Endometrial microvascular endothelial cells (primary cell): ENCODE results near the gene BCKDHB. TPM values are rescaled to one million over a fixed set of nuclear protein-coding genes. Genes with fewer than 3 reads are reported as not detected.
"Not testable (repeated sequence)": the region's sequence is repeated elsewhere in the genome, so short reads cannot be mapped to it uniquely, and the experiment has no call there.

Experiments used
- in situ Hi-C: cut with HindIII; loops from 2 replicates; pipeline ENCODE4 v1.10.0; 2017; ENCODE audit warnings: low sequenced_read_pairs, low pct_unique_long_range_greater_than_20kb; ENCODE audit errors: inconsistent ontology term
- total RNA-seq: library from RNA; depleted of rRNA; stranded (reverse); fragments of >200 nt; gene quantifications from one replicate; pipeline ENCODE4 v1.2.3, GENCODE V29; 2015; ENCODE audit errors: inconsistent ontology term

BCKDHB gene
- total RNA-seq, 1 donor from 2014 or later: 11.3 TPM

DNA sequence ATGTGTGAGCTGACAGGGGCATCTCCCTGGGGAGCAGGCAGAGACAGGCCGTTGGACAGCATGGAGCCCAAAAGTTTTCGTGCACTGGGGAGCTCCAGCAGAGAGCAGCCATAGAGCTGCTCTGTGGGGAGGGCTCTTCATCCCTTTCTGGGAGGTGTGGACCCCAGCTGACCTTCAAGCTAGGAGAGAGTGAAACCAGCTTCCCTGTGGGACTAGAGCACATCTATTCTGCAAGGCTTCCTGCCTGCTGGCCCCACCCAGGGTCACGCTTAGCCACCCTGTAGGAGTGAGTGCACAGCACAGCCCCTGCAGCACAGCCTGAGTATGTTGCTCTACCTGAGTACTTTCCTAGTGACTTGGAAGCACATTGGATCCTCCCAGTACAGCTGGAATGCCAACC is 183.3 kb downstream of the BCKDHB start:
- in situ Hi-C loops: no loop called here

DNA sequence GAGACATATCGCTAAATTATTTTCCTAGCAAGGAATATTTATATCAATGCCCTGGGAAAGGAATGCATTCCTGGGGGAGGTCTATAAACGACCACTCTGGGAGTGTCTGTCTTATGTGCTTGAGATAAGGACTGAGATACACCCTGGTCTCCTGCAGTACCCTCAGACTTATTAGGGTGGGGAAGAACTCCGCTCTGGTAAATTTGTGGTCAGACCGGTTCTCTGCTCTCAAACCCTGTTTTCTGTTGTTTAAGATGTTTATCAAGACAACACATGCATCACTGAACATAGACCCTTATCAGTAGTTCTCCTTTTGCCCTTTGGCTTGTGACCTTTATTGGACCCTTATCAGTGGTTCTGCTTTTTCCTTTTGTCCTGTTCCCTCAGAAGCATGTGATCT is 188.1 kb downstream of the BCKDHB start:
- in situ Hi-C loops: not testable (repeated sequence)

DNA sequence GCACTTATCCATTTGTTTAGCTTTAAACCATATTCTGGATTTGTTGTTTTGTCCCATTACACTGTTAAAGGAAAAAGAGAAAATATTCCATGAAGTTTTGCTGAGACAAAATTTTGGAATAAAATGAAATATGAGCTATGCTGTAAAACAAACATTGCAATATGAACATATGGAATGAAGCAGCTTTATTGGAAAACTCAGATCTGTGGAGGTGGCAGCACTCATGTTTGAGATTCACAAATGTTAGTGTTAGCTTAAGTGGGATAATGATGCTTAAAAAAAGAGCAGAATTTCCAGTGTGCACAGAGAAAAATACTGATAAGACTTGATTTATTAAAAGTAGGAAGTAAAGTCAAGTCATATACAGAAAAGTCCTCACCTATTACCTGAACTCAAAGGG is 196.2 kb downstream of the BCKDHB start:
- in situ Hi-C loops: no loop called here

DNA sequence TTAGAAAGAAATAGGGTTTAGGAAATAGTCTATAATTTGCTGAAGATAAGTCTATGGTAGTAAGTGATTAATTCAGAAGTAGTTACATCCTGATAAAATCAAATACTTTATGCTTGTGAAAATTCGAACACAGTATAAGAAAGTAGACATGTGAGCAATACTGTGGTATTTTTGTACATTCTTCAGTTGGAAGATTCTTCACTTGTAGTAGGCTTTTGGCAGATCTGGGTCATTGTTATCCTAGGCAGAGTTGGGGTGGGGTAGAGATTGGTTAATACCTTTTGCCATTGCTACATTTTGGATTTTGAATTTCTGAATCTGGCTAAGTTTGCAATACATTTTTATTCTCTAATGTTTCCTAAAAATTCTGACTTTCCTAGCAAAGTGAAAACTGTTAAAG is 197.5 kb downstream of the BCKDHB start:
- in situ Hi-C loops: no loop called here

DNA sequence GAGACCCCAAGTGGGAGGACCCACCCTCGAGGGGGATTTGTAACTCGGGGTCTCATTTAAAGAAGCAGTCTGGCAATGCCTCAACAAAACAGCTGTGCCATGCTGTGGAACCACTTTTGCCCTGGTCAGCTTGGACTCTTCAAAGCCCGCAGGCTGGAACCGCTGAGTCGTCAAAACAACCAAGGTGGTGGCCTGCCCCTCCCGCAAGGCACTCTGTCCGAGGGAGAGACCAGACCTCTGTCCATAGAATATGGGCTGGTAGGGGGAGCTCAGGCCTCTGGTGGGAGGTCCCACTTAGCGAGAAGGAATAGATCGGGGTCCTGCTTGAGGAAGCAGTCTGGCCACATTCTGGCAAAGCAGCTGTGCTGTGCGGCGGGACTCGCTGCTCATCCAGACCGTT is 208.1 kb downstream of the BCKDHB start:
- in situ Hi-C loops: no loop called here

DNA sequence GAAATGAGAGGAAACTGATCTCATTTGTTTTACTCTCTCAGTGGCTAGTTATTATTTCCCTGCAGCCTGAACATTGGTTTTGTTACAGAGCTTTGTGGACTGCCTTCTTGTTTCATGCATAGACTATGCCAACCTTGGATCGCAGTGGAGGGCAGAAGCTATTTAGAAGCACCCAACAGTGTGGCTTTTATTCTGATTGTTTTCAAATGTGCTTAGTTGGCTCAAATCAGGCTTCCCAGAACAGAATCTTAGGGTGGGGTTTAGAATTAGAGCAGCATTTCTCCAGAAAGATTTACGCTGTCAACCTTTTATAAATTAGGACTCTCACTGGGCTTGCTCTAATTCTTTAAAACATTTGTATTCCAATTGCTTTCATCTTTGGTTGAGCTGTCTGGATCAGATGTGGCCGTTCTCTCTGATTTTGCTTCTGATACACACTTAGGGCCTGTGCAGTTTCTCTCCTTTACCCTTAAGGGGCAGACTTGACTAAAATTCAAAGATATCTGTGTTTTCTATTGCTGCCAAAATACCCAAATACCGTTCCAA is 210.3 kb downstream of the BCKDHB start:
- in situ Hi-C loops: no loop called here

DNA sequence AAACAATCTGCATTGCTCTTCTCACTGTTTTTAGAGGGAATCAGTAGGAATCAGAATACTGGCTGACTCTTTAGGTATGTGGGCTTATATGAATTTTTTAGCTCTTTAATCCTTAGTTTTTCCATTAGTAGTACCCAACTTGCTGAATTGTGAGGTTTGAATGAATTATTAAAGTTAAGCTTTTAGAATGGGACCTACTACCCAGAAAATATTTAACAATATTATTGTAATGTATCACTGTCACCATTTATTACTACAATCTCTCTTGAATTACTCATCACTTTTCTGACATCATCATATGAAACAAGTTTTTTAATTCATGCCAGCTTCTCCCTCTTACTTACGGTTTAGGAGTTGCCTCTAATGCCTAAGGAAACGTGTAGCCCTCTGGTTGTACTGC is 212.7 kb downstream of the BCKDHB start:
- in situ Hi-C loops: no loop called here

DNA sequence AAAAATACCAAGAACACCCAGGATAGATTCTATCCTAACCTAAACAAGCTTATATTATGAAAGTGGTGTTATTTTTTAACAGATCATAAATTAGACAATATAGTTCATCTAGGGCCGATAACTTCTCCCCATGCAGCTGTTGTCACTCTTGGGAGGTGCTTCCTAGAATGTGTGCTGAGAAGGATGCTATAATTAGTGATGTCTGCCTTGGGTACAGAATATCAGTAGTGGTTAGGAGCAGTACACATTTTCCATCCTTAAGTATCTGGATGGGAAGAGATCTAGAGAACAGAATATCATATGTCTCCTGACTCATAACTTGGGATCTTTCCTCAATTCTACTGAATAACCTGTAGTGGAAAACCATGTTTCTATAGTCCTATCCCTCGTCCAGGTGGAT is 214.5 kb downstream of the BCKDHB start:
- in situ Hi-C loops: no loop called here

DNA sequence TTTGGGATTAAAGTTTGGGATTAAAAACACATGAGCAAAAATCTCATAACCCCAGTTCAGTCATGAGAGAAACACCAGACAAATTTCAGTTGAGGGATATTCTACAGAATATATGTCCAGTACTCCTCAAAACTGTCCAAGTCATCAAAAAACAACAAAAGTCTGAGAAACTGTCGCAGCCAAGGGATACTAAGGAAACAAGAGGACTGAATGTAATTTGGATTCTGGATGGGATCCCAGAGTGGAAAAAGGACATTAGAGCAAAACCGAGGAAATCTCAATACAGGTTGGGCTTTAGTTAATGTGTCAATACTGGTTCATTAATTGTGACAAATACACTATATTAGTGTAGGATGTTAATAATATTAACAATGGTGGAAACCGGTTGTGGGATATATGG is 219.3 kb downstream of the BCKDHB start:
- in situ Hi-C loops: no loop called here

DNA sequence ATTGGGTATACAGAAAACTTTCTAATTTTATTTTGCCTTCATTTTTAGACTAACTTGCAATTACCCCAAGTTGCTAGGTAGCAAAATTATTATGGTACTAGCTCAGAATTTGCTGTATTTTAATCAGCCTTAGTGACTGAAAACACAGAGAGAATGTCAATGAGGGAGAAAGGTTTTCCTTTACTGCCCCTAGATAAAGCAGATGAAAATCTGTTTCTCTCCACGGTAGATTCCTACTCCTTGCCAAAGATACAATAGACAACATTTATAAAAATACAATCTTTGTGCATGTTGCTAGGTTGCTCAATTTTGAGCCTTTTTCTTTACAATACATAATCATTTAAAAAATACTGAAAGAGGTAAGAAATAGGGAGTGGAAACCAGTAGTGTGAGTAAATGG is 222.2 kb downstream of the BCKDHB start:
- in situ Hi-C loops: no loop called here

DNA sequence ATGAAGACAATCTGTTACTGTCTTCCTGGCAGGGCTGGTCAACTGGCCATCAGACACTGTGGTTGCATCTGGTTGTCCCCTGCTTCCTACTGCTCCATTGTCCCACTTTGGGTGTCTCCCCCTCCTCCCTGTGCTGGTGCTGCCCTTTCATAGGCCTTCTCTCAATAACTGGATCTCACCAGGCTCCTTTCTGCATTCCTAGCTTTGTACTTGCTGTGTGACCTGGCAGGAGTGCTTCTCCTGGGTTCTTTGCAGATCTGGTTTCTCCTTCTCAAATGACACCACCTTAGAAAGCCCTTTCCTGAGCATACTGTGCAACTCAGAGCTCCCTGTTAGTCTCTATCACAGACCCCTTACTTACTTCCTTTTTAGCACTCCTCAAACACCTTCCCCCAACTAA is 223.0 kb downstream of the BCKDHB start:
- in situ Hi-C loops: no loop called here

DNA sequence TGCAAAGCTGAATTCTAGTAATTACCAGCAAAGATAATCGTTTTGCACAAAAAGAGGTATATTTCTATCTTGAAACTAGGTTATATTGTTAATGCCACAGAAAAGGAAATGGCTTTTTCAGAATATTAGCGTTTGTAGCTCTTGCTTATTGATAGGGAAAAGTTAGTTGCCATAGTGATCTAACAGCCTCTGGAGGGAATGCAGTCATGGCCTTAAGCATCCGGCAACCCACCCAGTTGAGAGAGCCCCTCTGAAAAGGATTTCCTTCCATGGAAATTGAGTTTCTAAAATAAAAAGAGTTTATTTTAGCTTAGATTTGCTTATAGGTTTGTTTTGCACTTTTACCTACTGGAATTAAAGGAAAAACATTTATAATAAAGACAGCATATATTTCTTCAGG is 224.5 kb downstream of the BCKDHB start:
- in situ Hi-C loops: no loop called here

DNA sequence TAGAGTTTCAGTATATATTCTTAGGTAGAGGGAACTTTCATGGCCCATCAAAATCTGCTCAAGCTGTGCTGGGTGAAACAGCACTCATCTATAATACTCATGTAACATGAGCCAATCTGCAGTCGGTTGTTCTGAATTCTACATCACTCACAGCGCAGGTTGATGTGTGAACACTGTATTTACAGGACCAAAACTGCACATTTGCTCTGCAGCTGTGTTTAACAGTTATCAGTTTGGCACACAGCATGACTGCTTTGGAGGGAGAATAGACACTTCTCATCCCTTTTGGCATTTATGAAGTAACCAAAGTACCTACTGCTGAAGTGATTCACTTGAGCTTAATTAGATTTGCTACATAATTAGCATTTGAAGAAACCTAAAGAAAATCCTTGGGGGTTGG is 225.1 kb downstream of the BCKDHB start:
- in situ Hi-C loops: no loop called here

DNA sequence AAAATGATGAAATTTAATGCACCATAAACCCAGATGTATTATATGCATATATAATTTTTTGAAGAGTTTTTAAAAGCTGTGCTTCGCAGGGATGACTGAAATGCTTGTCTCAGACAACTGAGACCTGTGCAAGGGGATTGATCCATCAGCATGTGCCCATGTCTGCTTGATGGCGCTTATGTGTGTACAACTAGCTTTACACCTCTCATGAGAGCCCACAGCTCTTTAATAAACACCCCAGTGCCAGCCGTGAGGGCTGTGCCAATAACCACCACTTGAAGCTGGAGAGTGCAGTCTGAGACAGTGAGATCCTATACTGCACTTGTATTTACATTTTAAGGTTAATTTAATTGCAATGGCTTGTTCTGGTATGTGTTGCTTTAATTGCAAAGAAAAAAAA is 225.5 kb downstream of the BCKDHB start:
- in situ Hi-C loops: no loop called here

DNA sequence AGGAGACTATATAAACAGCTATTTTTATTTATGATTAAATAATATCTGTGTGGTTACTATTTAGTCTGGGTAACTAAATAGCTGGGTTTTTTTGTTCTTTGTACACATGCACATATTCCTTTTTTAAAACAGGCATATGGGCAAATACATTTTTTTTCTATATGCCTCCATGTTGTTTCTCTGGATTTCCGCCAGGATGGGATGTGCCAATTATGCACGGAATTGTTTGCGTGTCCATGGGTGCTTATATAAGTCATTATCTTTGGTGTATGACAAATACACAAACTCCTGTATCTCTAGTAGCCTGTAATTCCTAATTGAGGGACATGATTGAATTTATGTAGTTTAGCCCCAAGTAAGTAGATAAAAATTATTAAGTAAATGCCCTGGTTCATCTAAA is 226.9 kb downstream of the BCKDHB start:
- in situ Hi-C loops: no loop called here

DNA sequence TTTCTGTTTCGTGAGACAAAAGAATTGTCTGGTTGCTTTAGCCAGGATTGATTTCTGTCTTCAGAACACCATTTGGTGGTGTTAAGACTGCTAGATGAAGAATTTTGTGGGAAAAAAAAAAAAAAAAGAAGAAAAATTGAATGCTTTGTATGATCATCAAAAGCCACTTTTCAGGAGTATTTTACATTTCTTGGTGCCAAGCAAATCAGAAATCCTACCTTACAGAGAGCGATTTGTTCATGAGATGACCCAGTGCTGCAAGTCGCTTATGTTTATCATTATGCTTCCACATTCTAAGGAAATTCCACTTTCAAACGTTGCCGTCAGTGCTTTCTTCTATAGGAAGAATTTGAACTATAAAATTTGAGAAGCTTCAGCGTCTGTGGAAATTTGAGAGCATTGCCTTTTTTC is 228.7 kb downstream of the BCKDHB start:
- in situ Hi-C loops: no loop called here

DNA sequence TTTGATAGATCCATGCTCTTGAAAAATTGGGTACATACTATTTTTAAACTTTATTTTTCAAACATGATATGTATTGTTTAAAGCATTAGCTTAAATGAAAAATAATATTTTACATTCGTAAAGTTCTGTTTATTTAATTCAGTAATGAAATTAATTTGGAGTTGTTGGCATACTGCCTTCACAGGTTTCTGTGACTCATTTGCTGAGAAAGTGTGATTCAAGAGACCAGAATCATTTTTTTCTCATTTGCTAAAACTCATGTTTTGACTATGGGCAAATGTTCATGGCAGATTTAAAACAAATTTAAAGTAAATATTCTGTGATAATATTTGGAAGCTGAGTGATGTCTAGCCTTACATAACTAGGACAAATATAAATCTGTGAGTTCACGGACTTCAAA is 230.4 kb downstream of the BCKDHB start:
- in situ Hi-C loops: no loop called here

DNA sequence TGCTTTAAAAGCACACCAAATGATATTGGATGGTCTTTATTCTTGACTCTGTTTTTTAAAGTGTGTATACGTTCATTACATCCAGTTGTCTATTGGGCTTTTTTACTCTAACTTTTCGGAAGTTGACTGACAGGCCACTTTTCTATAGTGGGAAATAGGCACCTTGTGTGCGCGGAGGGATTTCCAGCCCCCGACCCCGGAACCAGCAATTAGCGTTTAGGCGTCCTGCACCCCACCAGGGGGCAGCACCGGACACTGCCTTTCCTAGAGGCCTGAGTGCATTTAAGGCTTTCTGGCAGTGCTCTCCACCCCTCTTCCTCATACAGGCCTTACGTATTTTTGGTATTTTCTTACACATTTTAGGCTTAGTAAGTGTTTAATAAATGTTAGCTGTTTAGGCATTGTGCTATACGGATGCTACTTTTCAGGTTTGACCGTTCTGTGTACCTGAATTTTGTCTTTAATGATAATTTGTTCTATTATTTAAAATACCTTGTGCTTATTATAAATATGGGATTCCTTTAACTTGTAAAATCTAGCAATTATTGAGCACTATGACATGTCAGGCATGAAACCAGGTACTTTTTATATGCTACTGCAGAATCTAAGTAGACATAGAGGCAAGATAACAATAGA is 231.8 kb downstream of the BCKDHB start:
- in situ Hi-C loops: no loop called here

DNA sequence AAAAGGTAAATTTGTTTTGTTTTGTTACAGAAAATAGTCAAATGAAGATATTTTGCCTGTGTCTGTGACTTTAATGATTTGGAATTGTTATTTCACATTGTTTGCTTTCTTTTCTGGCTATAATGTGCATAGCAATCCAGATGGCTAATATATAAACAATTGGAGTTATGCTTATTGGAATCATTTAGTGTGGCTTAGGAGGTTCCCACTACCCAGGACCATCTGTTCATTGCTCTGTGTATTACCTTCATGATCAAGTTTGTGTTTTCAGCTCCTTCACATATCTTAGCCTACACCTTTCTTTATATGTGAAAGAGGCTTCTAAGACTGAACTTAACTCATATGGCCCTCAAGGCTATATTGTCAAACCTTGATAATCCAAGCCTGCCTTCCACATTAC is 232.9 kb downstream of the BCKDHB start:
- in situ Hi-C loops: no loop called here

DNA sequence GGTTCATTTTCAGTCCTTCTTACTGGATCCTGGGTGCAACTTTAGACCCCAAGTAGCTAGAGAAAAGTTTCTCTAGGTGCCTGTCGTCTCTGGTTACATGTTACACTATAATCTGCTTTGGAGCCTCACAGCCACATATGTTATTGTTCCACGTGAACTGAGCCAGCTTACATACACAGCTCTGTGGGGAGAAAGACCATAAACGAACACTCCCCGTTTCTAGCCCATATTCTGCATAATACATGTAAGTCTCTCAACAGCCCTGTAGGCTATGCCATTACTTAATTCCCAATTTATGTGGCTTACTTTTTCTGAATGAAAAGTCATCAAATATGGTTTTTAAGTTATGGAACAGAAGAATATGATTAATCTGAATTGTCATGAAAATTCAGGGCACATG is 233.8 kb downstream of the BCKDHB start:
- in situ Hi-C loops: no loop called here

DNA sequence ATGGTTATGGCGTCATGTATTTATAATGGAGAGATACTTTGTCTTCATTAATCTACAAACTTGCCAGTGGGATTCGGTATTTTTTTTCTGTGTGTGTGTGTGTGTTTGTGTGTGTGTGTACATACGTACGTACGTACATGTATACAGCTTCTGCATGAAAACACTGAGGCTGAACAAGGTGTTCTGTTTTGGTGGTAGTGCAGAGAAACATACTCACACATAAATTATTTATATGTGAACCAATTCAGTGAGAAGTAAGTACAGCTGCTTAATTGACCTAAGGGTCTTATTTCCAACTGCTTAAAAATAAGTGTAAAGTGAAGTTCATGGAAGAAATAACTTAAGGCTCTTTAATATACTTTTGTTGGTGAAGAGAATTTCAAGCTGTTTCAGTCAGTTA is 234.2 kb downstream of the BCKDHB start:
- in situ Hi-C loops: no loop called here
